ENCODE measurements around the gene SLC15A4.

Gene SLC15A4

DNA sequence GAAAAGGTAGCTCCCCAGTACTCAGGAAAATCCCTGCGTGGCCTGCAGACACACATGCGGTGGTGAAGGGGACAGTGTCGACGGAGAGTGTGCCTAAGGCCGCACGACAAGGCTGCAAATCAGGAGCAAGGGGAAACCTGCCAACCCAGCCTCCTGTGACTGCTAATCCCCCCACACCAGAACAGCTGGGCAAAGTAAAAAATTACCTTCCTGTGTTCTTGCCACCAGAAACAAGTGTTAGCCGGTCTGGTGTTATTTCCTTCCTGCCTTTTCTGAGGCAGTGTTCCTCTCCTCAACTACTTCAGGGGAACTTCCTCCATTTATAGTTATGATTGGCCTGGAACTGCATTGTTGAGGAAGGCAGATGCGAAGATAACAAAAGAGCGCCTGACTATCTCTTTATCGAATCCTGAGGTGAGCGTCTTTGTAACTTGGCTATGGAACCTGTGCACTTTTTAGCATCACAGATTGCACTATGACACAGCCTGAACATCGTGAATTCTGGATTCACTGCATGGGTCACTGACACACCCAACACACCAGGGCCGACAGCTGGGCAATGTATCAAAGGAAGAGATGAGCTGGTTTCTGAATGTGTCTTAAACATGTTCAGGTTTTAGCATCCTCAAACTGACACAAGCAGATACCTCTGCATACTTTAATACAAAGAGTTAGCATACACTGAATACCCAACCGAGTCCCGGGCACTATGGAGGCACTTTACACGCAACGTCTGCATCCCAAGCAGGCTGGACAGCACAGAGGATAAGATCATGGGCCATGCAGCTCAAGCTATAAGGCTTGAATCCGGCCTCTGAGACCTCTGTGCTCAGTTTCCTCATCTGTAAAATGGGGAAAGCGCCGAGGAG, 28.9 kb downstream of the SLC15A4 start:
- peak; percentile 69 for DNase-seq (ENCODE audit: low spot score)

DNA sequence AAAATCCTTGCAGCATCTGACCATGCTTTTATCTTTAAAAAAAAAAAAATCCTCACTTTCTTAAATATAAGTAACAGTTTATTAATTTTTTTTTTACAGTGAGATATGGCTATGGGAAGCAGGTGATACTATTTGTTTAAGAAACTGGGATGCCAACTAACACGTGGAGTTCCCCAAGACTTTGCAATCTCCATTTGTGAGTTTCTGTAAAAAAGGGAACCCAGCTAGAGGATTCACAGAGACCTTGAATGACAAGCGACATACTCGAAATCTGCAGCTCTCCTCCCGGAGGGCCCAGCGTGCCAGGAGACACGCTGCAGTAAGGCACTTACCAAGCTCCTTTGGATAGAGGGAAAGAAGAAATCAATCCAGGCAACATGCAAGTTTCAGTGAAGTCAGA, 30.1 kb downstream of the SLC15A4 start:
- no peak for DNase-seq (ENCODE audit: low spot score)

DNA sequence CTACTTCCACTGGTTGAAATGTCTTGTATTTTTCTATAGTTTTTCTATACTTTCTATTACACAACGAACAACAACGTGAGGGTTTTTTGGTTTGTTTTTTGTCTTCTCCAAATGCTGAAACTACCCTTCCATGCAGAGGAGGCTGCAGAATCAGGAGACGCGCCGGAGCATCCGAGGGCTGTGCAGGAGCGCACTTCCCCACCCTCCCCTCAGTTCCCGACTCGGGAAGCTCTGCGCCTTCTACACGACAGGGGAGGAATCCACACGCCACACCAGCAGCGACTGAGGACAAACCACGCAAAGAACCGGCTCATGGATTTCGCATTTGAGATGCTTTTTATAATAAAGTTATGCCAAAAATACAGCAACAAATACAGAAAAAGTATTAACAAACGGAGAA, 30.9 kb downstream of the SLC15A4 start:
- DNase-seq (ENCODE audit: low spot score): no peak

DNA sequence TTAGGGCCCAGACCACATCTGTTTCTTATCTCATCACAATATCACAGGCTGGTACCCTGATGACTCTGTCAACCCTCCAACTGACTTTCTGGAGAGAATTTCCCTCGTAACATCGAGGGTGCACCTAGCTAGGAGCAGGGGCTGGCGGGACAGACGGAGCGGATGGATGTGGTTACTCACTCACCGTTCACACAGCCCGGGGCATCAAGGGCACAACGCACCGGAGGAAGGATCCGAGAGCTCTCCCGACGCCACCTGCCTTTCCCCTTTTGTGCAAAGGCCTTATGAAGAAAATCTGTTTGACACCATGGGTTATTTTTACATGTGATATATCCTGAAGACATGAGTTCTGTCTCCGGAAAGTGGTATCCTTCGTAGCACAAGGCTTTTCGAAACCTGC, 31.4 kb downstream of the SLC15A4 start:
- no peak for DNase-seq (ENCODE audit: low spot score)

DNA sequence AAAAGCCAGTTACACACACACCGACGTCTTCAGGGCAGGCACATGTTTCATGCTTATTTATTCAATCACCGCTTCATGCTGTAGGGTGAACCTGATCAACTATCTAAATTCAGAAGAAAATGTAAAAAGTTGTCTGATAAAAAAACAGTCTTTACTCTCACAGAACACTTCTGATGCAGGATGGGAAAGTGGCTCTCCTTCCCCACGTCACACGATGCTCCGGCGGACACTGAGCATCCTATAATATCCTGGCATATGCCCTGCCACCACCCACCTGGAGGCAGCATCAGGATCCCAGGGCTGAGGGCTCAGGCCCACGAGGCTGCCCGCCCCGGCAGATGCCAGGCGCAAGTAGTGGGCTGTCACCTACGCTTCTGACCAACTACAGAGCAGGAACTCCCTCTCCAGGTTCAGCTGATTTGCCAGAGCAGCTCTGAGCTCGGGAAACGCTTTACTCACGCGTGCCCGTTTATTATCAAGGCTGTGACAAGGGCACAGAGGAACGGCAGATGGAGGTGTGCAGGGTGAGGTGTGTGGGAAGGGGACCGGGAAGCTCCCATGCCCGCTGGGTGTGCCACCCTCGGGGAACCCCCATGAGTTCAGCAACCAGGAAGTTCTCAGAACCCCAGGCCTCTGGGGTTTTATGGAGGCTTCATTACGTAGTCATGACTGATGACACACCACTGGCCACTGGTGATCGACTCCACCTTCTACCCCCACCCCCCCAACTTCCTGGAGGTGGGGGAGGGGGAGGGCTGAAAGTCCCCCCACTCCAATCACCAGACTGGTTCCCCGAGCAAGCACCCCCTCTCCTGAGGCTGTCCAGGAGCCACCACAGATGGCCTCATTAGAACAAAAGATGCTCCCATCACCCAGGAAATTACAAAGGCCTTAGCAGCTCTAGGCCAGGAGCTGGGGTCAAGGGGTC, 32.1 kb downstream of the SLC15A4 start:
- no peak for DNase-seq (ENCODE audit: low spot score)

DNA sequence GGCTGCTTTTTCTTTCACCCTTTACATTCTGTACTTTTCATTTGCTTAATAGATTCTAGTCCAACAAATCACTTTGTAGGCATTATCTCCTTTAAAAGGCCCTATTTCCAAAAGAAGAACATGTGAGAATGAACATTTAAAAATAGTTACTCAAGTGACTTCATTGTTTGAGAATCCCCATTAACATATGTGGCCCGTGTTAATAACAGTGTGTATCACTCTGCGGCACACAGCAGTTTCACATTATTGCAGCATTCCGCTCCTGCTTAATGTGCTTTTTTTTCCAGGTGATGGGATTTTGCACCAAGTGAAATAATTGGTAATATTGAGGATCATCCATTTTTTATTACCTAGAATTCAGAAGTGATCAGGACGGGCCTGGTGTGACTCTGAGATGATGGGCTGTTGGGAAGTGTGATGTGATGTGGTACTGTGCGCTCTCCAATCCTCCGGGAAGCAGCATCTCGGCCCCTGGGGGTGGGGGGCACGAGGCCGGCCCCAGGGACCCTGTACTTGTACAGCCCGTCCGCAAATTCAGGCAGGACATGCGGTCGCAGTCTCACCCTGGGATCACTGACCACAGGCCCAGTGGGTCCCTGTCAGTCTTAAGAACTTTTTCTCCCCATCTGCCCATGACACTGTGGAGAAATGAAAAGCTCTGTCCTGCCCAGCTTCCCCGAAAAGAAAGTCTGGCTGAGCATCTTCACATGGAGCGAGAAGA, 32.9 kb downstream of the SLC15A4 start:
- DNase-seq (ENCODE audit: low spot score): no peak

DNA sequence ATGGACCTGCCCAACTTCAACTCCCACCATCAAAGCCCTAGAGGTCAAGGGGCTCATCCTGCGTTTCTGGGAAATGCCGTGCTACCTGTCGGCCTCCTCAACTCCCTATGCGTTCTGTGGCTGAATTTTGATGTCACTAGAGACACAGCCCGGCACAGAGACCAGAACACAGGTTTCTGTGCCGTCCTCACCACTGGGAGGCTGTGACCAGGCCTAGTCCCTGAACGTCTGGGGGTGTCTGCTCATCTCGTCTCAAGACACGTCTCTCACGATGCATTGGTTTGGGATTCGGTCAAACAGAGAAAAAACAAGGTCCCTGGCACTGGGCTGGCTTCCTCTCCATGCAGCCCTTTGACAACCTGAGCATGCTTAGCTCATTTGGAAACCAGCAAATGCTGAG, 33.5 kb downstream of the SLC15A4 start:
- no peak for DNase-seq (ENCODE audit: low spot score)

DNA sequence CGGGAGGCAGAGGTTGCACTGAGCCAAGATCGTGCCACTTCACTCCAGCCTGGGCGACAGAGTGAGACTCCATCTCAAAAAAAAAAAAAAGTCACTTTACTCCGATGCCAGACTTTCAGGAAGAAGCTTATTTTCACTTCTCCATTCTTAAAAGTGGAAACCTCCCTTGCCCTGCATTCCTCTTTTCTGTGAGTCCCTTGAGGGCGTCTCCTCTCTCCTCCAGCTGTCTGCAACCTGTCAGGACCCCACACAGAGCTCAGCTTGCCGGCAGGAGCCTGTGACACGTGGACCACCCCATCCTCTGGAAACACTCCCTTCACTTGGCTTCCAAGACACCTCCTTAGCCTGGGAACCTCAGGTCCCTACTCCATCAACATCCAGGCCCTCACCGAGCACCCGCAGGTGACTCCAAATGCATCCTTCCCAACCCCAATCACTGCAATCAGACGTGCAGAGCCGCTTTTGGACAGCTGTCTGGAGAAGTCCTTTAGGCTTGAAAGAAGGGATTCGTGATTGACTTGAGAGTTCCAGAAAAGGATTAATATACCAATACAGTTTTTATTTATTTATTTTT, 34.3 kb downstream of the SLC15A4 start:
- peak; percentile 69 for DNase-seq (ENCODE audit: low spot score)

DNA sequence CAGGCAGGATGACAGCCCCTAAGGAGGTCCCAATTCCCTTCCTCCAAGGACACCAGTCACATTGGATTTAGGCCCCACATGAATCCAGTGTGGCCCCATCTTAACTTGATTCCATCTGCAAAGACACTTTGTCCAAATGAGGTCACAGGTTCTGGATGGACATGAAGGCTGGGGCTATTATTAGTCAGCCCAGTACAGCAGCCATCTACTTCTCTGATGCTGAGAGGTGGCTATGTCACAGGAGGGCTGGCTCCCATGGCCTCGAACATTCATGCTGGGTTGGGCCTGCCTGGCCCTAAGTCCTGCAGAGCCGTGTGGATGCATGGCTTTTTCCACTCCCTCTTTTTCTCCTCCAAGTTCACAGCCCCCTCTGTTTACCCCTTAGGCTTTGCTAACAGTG, 35.9 kb downstream of the SLC15A4 start:
- no peak for DNase-seq (ENCODE audit: low spot score)

DNA sequence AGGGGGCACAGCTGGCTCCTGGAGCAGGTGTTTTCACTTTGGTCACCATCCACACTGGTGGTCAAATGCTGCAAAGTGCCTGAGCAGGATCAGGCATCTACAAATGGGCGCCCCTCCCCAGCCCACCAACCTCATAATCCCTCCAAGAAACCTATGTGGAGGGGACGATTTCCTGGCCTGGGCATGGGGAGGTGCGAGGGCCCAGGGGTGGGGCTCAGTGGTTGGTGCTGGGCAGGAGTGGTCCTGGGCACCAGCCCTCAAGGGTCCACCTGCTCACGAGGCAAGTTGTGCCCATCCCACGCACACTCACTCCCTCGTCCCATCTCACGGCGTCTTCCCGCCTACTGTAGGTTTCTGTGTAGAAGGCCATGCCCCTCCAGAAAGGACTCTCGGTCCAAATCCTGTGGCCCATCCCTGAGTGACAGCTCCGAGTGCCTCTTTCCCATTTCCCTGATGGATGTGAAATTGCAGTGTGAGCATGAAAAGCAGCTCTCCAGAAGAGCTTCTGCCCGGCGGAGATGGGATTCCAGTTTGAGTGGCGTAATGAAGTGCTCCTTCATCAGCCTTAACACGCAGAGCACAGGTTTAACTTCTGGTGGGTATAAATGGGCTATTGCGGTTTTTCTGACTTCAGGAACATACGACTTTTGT, 36.9 kb downstream of the SLC15A4 start:
- DNase-seq (ENCODE audit: low spot score): no peak

DNA sequence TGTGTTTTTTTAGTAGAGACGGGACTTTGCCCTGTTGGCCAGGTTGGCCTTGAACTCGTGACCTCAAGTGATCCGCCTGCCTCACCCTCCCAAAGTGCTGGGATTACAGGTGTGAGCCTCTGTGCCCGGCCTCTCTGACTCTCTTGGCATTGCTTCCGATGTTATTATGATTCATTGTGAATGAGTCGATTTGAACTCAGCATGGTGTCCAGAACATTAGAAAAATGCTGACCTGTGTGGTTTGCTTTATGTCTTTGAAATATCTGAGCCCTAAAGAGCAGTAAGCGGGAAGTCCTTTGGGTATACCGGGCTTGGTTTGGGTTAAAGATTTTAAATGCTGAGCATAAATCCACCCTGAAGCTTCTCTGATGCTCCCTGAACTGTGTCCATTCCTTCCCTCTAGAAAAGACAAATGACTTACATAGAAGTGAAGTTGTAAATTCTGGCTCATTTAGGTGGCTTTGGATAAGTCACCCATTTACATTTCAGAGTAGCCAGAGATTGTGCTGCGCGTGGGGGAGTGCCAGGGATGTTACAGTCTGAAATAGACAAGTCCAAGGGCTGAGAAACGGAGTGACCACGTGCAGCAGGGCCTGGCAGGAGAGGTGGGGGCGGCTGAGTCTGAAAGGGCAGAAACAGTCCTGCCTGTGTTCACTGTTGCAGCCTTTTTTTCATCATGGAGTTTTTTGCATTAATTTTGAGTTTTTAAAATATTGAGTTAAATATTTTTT, 39.6 kb downstream of the SLC15A4 start:
- no peak for DNase-seq (ENCODE audit: low spot score)

DNA sequence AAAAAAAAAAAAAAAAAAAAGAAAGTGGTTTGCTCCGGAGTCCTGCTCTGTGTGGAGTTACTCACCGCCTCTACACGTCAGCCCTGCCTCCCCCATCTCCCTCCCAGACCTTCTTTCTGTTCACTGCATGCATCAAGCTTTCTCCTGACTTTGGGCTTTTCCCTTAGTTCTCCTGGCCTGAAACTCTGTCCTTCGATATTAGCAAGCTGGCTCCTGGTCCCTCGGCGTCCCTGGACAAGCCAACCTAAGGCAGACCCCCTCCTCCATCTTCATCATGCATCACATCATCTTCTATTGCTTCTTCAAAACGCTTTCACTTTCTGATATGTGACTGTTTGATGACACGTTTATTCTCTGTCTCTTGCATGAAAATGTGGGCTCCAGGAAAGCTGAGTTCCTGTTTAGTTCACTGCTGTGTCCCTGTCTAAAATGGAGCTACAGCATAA, 40.6 kb downstream of the SLC15A4 start:
- peak; percentile 50 for DNase-seq (ENCODE audit: low spot score)

DNA sequence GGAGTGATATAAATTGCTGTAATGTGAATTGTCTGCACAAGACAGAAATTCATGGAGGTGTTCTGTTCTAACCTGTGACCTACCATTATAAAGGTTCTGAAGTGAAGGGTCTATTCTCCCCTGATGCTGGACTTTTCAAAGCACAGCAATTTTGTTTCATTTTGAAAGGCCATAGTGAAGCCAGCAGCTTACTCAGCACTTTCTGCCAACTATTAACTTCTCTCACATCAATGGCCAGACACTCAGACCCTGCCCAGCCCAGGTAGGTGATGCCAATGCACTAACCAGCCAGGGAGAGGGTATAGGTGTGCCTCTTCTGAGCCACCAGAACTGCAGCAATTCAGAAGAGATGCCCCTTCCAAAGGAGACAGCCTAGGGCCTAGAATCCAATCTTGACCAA, 43.9 kb downstream of the SLC15A4 start:
- no peak for DNase-seq (ENCODE audit: low spot score)

DNA sequence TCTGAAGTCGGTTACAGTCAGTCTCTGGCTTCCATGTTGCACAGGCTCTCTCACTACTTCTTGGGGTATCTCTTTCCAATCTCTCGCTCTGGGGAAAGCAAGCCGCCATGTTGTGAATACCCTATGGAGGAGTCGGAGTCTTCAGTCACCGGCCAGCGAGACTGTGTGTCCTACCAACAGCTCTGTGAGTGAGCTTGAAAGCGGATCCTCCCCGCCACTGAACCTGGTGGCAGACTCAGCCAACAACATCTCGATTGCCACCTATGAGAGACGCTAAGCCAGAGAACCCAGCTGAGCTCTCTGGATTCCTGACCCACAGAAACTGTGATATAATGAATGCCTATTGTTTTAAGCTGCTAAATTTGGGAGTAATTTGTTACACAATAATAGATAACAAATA, 51.5 kb downstream of the SLC15A4 start:
- no peak for DNase-seq (ENCODE audit: low spot score)

DNA sequence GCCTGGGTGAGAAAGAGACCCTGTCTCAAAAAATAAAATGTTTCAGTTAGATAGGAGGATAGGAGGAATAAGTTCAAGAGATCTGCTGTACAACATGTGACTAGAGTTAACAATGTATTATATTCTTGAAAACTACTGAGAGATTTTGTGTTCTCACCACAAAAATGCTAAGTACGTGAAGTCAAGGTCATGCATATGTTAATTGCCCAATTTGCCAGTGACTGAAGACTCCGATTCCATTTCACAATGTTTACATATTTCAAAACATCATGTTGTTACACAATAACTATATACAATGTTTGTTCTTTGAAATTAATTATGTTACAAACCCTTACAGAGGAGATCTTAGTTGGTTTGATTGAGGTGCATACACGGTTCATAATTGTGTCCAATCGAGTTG, 52.1 kb downstream of the SLC15A4 start:
- DNase-seq (ENCODE audit: low spot score): no peak

DNA sequence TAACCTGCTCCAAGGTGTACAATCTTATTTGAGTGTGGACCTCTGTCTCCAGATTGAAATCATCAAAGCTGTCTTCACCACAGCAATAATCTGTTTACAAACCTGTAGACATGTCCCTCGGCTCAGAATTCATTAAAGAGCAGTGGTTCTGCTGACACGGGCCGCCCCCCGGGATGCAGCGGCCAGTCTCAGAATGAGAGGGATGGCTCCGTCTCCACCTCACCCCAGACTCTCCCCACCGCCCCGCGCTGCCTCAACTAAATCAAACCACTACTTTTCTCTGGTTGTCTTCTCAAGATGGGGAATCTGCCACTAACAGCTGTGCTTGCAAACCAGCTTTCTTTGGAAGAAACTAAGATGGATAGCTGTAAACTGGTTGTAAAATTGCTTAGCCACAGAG, 56.2 kb downstream of the SLC15A4 start:
- no peak for DNase-seq (ENCODE audit: low spot score)

DNA sequence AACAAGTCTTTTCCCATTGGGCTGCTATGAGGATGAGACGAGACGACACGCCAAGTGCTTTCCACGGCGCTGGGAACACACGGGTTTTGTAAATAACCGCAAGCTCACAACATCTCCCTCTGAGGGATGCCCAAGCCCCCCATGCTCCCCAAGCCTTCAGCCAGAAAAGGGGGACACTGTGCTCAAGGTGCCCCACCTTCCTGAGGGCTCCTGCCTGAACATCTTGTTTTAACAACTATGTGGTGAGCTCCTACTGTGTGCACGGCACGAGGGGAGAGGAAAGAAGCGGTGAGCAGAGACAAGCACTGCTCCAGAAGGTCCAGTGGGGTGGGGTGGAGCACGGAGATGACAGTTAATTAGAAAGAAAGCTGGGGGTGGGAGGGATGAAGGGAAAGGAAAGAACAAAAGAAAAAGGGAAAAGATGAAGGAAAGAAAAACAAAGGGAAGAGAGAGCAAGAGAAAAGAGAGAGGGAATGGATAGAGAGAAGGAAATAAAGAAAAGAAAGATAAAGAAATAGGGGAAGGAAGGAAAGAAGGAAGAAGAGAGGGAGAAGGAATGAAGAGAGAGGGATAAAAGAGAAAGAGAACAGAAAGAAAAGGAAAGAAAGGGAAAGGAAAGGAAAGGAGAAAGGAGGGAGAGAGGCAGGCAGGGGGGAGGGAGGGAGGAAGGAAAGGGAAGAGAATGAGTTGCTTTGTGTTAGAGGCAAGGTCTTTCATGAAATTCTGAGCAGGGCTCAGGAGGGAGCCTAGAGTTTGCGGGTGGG, 56.8 kb downstream of the SLC15A4 start:
- DNase-seq (ENCODE audit: low spot score): no peak

DNA sequence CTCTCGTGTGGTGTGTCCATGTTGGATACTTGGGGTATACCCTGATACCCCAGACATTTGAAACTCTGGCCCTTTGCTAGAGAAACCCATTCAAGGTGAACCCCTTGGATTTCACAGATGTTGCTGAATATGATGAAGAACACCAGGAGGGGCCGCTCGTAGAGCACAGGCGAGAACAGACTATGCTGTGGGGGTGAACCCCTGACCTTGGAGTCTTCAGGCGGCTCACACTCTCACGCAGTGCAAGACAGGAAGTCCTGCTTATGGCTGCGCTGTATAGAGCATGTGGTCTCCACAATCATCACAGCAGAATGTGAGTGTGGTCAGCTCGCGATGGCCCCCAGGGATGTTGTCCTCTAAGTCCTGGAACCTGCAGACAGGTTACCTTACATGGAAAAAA, 60.4 kb downstream of the SLC15A4 start:
- DNase-seq (ENCODE audit: low spot score): no peak

DNA sequence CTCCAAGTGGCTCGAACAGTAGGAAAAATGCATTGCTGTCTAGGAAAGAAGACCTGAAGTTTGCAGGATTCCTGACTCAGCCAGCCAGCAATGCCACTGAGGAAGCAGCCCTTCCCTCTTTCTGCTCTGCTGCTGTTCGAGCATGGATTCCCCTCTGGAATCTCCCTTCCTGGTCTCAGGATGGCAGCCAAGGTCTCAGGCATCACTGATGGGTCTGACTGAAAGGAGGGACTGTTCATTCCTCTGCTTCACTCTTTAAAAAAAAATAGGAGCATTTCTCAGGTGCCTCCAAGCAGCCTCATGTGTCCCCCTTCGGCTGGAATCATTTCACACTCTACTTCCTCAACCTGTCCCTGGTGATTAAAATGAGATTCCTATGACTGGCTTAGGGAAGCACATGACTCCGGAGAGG, 62.4 kb downstream of the SLC15A4 start:
- DNase-seq (ENCODE audit: low spot score): no peak

DNA sequence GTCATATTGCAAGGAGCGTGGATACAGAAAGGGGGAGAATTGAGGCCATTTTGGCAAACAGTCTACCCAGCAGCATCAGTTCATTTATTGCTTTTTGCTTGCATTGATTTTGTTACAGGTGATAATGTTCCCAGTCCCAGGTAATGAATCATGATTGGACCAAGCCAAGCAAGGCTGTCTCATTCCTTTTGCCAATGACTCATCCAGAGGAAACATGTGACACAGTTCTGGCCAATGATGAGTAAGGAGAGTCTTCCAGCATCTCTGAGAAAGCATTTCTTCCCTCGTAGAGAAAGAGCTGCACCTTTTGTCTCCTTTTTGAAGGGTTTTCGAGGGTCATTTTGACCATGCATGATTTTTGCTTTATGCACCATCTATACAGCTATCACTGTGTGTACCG, 68.2 kb downstream of the SLC15A4 start:
- no peak for DNase-seq (ENCODE audit: low spot score)
